ENCODE data around the gene ATP8B2.

ATP8B2 gene

GRCh38 chr1:154398678-154399077, 73.4 kb downstream of the ATP8B2 start:
- no peak for DNase-seq (ENCODE audit: low read depth, low spot score)
- POLR2A ChIA-PET, result no interaction called here
- H3K4me3 ChIP-seq (ENCODE audit: low read depth, low read length), result no peak overlapping the region
- no peak for TF ChIP-seq CTCF (IDR thresholded peaks at IDR 0.05; ENCODE audit: insufficient read depth, low read length, missing control alignments)
- CTCF ChIA-PET, result interaction anchor here (1.8 kb wide), 1 partner anchor 63 kb away, joined by 4 read pairs; no protein-coding TSS in a partner anchor

- CTCF ChIA-PET, result interaction anchor here (1.0 to 1.2 kb wide), 3 partner anchors 9 to 644 kb away, joined by 3 to 4 read pairs (median 3); no protein-coding TSS in a partner anchor
- POLR2A ChIA-PET, result no interaction called here
- DNase-seq (ENCODE audit: low read depth, low spot score), result no peak
Measured at GRCh38 chr1:154400381-154400801, 75.1 kb downstream of the ATP8B2 start.

More at GRCh38 chr1:154400381-154400801, 75.1 kb downstream of the ATP8B2 start:
- H3K4me3 ChIP-seq (ENCODE audit: low read depth, low read length), result no peak overlapping the region
- no peak for TF ChIP-seq CTCF (IDR thresholded peaks at IDR 0.05; ENCODE audit: insufficient read depth, low read length, missing control alignments)

All from AG04449 (cell line).